ENCODE data around the gene METTL17. TPM values are rescaled to one million over a fixed set of nuclear protein-coding genes. Genes with fewer than 3 reads are reported as not detected.
A peak's percentile ranks its signal among the peaks of the same experiment; 100 is the strongest.
"Not testable (repeated sequence)": the region's sequence is repeated elsewhere in the genome, so short reads cannot be mapped to it uniquely, and the experiment has no call there.

METTL17 gene, protein sequence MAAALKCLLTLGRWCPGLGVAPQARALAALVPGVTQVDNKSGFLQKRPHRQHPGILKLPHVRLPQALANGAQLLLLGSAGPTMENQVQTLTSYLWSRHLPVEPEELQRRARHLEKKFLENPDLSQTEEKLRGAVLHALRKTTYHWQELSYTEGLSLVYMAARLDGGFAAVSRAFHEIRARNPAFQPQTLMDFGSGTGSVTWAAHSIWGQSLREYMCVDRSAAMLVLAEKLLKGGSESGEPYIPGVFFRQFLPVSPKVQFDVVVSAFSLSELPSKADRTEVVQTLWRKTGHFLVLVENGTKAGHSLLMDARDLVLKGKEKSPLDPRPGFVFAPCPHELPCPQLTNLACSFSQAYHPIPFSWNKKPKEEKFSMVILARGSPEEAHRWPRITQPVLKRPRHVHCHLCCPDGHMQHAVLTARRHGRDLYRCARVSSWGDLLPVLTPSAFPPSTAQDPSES
- total RNA-seq (28.4 and 31.6 TPM in 2 replicates), polyA plus RNA-seq (47.7 and 48.5 TPM in 2 replicates), polyA minus RNA-seq (ENCODE audit: low replicate concordance) (16.9 and 28.0 TPM in 2 replicates)
- polyA plus RNA-seq (2012) = 22.8 and 29.5 TPM in 2 replicates

DNA sequence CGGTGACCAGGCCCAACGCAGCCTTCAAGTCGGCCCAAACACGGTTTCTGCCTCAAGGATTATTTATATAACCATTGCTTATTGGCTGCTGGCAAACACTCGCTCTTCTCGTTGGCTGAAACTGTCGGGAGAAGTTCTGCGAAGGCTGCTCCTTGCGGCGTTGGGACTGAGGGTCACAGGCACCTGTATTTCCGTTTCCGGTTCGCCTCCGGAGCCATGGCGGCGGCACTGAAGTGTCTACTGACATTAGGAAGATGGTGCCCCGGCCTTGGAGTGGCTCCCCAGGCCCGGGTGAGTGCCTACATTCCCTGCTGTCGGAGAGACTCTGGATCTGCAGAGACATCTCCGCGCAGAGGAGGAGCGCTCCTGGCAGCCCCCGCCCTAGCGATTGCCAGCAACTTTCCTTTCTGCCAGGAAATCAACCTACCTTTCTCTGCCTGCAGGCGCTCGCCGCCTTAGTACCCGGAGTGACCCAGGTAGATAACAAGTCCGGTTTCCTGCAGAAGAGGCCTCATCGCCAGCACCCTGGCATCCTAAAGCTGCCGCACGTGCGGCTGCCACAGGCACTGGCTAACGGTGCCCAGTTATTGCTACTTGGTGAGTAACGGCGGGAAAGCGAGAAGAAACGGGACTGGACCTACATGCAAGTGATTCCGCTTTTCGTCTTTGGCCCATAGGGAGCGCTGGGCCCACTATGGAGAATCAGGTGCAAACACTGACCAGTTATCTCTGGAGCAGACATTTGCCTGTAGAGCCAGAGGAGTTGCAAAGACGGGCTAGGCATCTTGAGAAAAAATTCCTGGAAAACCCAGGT is at the start of gene METTL17:
METTL17 (plus strand) TSS at position 194 of the 814 bp plus-strand sequence; CDS start at position 217, 23 bp downstream.
- no peaks in the 10 kb centered on the region for H4K20me1 ChIP-seq (ENCODE audit: control insufficient read depth, extremely low read depth, insufficient read depth, low read length)
- H3K36me3 ChIP-seq (ENCODE audit: control insufficient read depth, insufficient read depth, low read length) = peaks cover 7% of the 10 kb centered on the region
- H3K4me3 ChIP-seq (replicated peaks in 1 of 4; ENCODE audit: control extremely low read depth in 1 of 4, insufficient read depth in 1 of 4, low read depth in 3 of 4, low read length in 4 of 4) = peak within 1 kb of the TSS; percentile 75 to 95 (median 94)
- H3K4me1 ChIP-seq (ENCODE audit: control insufficient read depth, extremely low read depth, insufficient read depth, low read length) = peaks cover 6% of the 10 kb centered on the region
- H3K27ac ChIP-seq (ENCODE audit: insufficient read depth, low read length) = peak within 1 kb of the TSS; percentile 62
- peaks cover 19% of the 10 kb centered on the region for H3K79me2 ChIP-seq (ENCODE audit: control insufficient read depth, insufficient read depth, low read length)
- no peaks in the 10 kb centered on the region for H3K9me3 ChIP-seq (ENCODE audit: control insufficient read depth, insufficient read depth, low read depth, low read length)
- DNase-seq (ENCODE audit: low read depth in 2 of 2) = peak; percentile 98
- H3K4me2 ChIP-seq (ENCODE audit: extremely low read depth, insufficient read depth, low read length) = peak within 1 kb of the TSS; percentile 90
- no peak for TF ChIP-seq EZH2 (IDR thresholded peaks at IDR 0.05; ENCODE audit: low read length, missing control alignments)
- TF ChIP-seq, protein P1, sequence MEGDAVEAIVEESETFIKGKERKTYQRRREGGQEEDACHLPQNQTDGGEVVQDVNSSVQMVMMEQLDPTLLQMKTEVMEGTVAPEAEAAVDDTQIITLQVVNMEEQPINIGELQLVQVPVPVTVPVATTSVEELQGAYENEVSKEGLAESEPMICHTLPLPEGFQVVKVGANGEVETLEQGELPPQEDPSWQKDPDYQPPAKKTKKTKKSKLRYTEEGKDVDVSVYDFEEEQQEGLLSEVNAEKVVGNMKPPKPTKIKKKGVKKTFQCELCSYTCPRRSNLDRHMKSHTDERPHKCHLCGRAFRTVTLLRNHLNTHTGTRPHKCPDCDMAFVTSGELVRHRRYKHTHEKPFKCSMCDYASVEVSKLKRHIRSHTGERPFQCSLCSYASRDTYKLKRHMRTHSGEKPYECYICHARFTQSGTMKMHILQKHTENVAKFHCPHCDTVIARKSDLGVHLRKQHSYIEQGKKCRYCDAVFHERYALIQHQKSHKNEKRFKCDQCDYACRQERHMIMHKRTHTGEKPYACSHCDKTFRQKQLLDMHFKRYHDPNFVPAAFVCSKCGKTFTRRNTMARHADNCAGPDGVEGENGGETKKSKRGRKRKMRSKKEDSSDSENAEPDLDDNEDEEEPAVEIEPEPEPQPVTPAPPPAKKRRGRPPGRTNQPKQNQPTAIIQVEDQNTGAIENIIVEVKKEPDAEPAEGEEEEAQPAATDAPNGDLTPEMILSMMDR (conservative IDR thresholded peaks at IDR 0.05 in 1 of 2, IDR thresholded peaks at IDR 0.05 in 1 of 2; ENCODE audit: low read depth in 1 of 2, low read length in 2 of 2) = peak; percentile 31 to 34
- H3K27me3 ChIP-seq (ENCODE audit: control insufficient read depth, insufficient read depth, low read length) = no peaks in the 10 kb centered on the region
- peak within 1 kb of the TSS; percentile 85 for H2AFZ ChIP-seq (ENCODE audit: low read length)
- H3K9ac ChIP-seq (ENCODE audit: insufficient read depth, low read length) = peak within 1 kb of the TSS; percentile 56

DNA sequence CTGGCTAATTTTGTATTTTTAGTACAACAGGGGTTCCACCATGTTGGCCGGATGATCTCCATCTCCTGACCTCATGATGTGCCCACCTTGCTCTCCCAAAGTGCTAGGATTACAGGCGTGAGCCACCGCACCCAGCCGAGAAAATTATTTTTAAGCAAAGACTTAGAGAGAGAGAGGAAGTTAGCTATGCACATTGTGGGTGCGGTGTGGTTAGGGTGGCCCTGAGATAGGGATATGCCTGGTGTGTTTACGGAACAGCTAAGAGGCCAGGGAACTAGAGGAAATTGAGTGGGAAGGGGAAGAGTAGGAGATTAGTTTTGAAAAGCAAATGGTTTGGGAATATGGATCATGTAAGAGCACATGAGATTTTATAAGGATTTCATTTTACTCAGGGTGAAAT is 44.6 kb upstream of the METTL17 start:
- H3K4me2 ChIP-seq (ENCODE audit: extremely low read depth, insufficient read depth, low read length); H3K9ac ChIP-seq (ENCODE audit: insufficient read depth, low read length); H3K27me3 ChIP-seq (ENCODE audit: control insufficient read depth, insufficient read depth, low read length); H3K36me3 ChIP-seq (ENCODE audit: control insufficient read depth, insufficient read depth, low read length); H3K9me3 ChIP-seq (ENCODE audit: control insufficient read depth, insufficient read depth, low read depth, low read length); H2AFZ ChIP-seq (ENCODE audit: low read length); H3K4me3 ChIP-seq (replicated peaks in 1 of 4; ENCODE audit: control extremely low read depth in 1 of 4, insufficient read depth in 1 of 4, low read depth in 3 of 4, low read length in 4 of 4); H3K79me2 ChIP-seq (ENCODE audit: control insufficient read depth, insufficient read depth, low read length); H4K20me1 ChIP-seq (ENCODE audit: control insufficient read depth, extremely low read depth, insufficient read depth, low read length); H3K27ac ChIP-seq (ENCODE audit: insufficient read depth, low read length); DNase-seq (ENCODE audit: low read depth in 2 of 2); H3K4me1 ChIP-seq (ENCODE audit: control insufficient read depth, extremely low read depth, insufficient read depth, low read length): not testable (repeated sequence)

DNA sequence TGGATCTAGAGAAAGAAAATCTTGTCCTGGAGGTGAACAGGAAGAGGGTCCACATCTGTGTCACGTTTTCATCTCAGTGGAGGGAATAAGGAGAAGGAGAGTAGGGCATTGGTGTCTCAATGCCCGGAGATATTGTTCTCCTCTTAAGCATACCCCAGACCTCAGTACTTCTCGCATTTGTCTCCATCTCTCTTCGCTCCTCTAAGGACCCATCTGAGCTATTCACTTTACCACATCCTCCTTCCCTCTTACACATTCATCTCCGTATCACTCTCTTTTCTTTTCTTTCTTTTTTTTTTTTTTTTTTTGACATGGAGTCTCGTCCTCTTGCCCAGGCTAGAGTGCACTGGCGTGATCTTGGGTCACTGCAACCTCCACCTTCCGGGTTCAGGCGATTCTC is 43.1 kb upstream of the METTL17 start:
- not testable (repeated sequence) for DNase-seq (ENCODE audit: low read depth in 2 of 2); H4K20me1 ChIP-seq (ENCODE audit: control insufficient read depth, extremely low read depth, insufficient read depth, low read length); H3K9ac ChIP-seq (ENCODE audit: insufficient read depth, low read length); H2AFZ ChIP-seq (ENCODE audit: low read length); H3K9me3 ChIP-seq (ENCODE audit: control insufficient read depth, insufficient read depth, low read depth, low read length); H3K4me2 ChIP-seq (ENCODE audit: extremely low read depth, insufficient read depth, low read length); H3K27ac ChIP-seq (ENCODE audit: insufficient read depth, low read length); H3K27me3 ChIP-seq (ENCODE audit: control insufficient read depth, insufficient read depth, low read length); H3K4me3 ChIP-seq (replicated peaks in 1 of 4; ENCODE audit: control extremely low read depth in 1 of 4, insufficient read depth in 1 of 4, low read depth in 3 of 4, low read length in 4 of 4); H3K36me3 ChIP-seq (ENCODE audit: control insufficient read depth, insufficient read depth, low read length); H3K4me1 ChIP-seq (ENCODE audit: control insufficient read depth, extremely low read depth, insufficient read depth, low read length); H3K79me2 ChIP-seq (ENCODE audit: control insufficient read depth, insufficient read depth, low read length)

DNA sequence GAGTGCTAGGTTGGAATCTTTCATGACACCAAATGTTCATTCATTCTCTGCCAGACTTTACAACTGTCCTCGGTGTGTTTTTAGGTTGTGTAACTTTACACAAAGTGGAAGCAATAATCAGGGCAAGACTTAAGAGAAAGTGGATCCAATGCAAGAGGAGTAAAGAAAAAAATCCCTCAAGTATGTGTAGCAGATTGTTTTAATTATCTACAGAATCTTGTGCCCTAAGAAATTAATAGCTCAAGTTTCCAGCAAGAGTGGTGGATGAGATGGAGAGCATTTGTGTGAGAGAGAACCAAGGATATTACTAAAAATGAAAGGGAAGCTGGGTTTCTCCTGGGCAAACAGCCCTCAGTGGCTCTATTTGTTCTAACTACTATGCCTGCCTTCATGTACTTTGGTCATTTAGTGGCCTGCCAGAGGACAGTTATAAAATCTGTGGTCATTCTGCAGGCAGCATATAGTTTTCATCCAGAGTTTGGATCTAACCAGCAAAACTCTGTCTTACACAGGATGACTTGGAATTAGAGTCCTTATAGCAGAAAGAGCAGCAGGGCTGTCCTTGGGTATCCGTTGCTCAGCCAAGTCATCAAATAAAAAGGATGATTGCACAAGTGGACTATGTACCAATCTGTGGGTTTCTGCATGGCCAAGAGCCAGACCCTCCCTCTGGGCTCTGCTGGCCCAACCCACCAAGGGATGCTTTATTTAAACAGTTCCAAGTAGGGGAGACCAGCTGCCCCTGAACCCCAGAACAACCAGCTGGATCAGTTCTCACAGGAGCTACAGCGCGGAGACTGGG is 34.8 kb upstream of the METTL17 start, which contains the start of gene RNASE2:
RNASE2 (plus strand) TSS at position 752 of the 802 bp plus-strand sequence. CDS start 285 bp downstream, outside the sequence.
- H3K27ac ChIP-seq (ENCODE audit: insufficient read depth, low read length); H3K9me3 ChIP-seq (ENCODE audit: control insufficient read depth, insufficient read depth, low read depth, low read length); H2AFZ ChIP-seq (ENCODE audit: low read length); H3K9ac ChIP-seq (ENCODE audit: insufficient read depth, low read length); H3K4me1 ChIP-seq (ENCODE audit: control insufficient read depth, extremely low read depth, insufficient read depth, low read length); H3K4me3 ChIP-seq (replicated peaks in 1 of 4; ENCODE audit: control extremely low read depth in 1 of 4, insufficient read depth in 1 of 4, low read depth in 3 of 4, low read length in 4 of 4); DNase-seq (ENCODE audit: low read depth in 2 of 2); H3K36me3 ChIP-seq (ENCODE audit: control insufficient read depth, insufficient read depth, low read length); H4K20me1 ChIP-seq (ENCODE audit: control insufficient read depth, extremely low read depth, insufficient read depth, low read length); H3K27me3 ChIP-seq (ENCODE audit: control insufficient read depth, insufficient read depth, low read length); H3K4me2 ChIP-seq (ENCODE audit: extremely low read depth, insufficient read depth, low read length); H3K79me2 ChIP-seq (ENCODE audit: control insufficient read depth, insufficient read depth, low read length): not testable (repeated sequence)

DNA sequence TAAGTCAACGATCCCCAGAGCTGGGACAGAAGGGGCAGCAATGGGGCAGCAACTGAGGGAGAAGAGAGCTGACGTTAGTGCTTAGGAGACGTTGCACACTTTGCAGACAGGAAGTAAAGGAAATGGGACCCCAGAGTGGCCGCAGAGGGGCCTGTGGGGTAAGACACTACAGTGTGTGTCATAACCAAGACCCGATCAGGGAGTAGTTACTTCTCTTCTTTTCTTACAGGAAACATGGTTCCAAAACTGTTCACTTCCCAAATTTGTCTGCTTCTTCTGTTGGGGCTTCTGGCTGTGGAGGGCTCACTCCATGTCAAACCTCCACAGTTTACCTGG is 34.3 kb upstream of the METTL17 start:
- not testable (repeated sequence) for H3K27ac ChIP-seq (ENCODE audit: insufficient read depth, low read length); H3K4me2 ChIP-seq (ENCODE audit: extremely low read depth, insufficient read depth, low read length); H3K9ac ChIP-seq (ENCODE audit: insufficient read depth, low read length)

More for the DNA sequence above, 34.3 kb upstream of the METTL17 start:
- H3K4me3 ChIP-seq (replicated peaks in 1 of 4; ENCODE audit: control extremely low read depth in 1 of 4, insufficient read depth in 1 of 4, low read depth in 3 of 4, low read length in 4 of 4); H2AFZ ChIP-seq (ENCODE audit: low read length); H3K4me1 ChIP-seq (ENCODE audit: control insufficient read depth, extremely low read depth, insufficient read depth, low read length); H4K20me1 ChIP-seq (ENCODE audit: control insufficient read depth, extremely low read depth, insufficient read depth, low read length); DNase-seq (ENCODE audit: low read depth in 2 of 2); H3K79me2 ChIP-seq (ENCODE audit: control insufficient read depth, insufficient read depth, low read length); H3K27me3 ChIP-seq (ENCODE audit: control insufficient read depth, insufficient read depth, low read length); H3K36me3 ChIP-seq (ENCODE audit: control insufficient read depth, insufficient read depth, low read length); H3K9me3 ChIP-seq (ENCODE audit: control insufficient read depth, insufficient read depth, low read depth, low read length): not testable (repeated sequence)

All from fibroblast of lung (primary cell).